Spleen (tissue), 11 donors: Measurements from ENCODE around the gene ABCA10. TPM values are rescaled to one million over a fixed set of nuclear protein-coding genes. Genes with fewer than 3 reads are reported as not detected.

Experiments
- DNase-seq: peaks from one replicate; pipeline ENCODE4 v3.0.0-alpha.2; 2020
- H3K27ac ChIP-seq, 8 donors: fragments of 200-600 bp; sonication (generic) in 7 of 8; 1 replicate in 4 of 8; 2 replicates in 4 of 8; pipeline versions ENCODE4 v1.5.0 to v1.8.0; 2016 to 2021; ENCODE audit warnings: inconsistent platforms in 4 of 8, mild to moderate bottlenecking in 4 of 8, moderate library complexity in 1 of 8
- H3K27me3 ChIP-seq, 7 donors: fragments of 200-600 bp; sonication (generic) in 6 of 7; replicated peaks in 1 of 7; 1 replicate in 4 of 7; 2 replicates in 3 of 7; pipeline versions ENCODE4 v1.5.0 to v1.8.0; 2016 to 2021; ENCODE audit warnings: inconsistent platforms in 3 of 7, mild to moderate bottlenecking in 1 of 7
- H3K36me3 ChIP-seq, 6 donors: fragments of 200-600 bp; sonication (generic) in 5 of 6; 1 replicate in 4 of 6; 2 replicates in 2 of 6; pipeline versions ENCODE4 v1.5.0 to v1.8.0; 2016 to 2021; ENCODE audit warnings: inconsistent platforms in 2 of 6
- H3K4me1 ChIP-seq, 6 donors: fragments of 200-600 bp; sonication (generic) in 5 of 6; 1 replicate in 3 of 6; 2 replicates in 3 of 6; pipeline versions ENCODE4 v1.5.0 to v1.8.0; 2016 to 2021; ENCODE audit warnings: inconsistent platforms in 3 of 6
- H3K4me3 ChIP-seq, 8 donors: fragments of 200-600 bp; sonication (generic) in 7 of 8; 1 replicate in 4 of 8; 2 replicates in 4 of 8; pipeline versions ENCODE4 v1.5.0 to v1.8.0; 2016 to 2021; ENCODE audit warnings: inconsistent platforms in 4 of 8, mild to moderate bottlenecking in 4 of 8, moderate library complexity in 2 of 8
- H3K9me3 ChIP-seq, 8 donors: fragments of 200-600 bp; sonication (generic) in 7 of 8; 1 replicate in 4 of 8; 2 replicates in 4 of 8; pipeline versions ENCODE4 v1.5.0 to v1.8.0; 2016 to 2021; ENCODE audit warnings: inconsistent platforms in 4 of 8
- CTCF ChIP-seq, 11 experiments: fragments of 200-600 bp in 7 of 11; fragments of 450-650 bp in 4 of 11; sonication (generic) in 4 of 11; IDR thresholded peaks in 8 of 11; conservative IDR thresholded peaks in 3 of 11; 1 replicate in 7 of 11; 2 replicates in 4 of 11; pipeline versions ENCODE4 v1.4.0 to v1.8.0; 2016 to 2021; ENCODE audit warnings: antibody characterized with exemption in 11 of 11, inconsistent platforms in 4 of 11, mild to moderate bottlenecking in 1 of 11
- POLR2A ChIP-seq, 3 donors: fragments of 450-650 bp; IDR thresholded peaks; one replicate each; pipeline ENCODE4 v1.5.1; 2017; ENCODE audit warnings: antibody characterized with exemption in 3 of 3, mild to moderate bottlenecking in 1 of 3
- POLR2AphosphoS5 ChIP-seq, 3 donors: sonication (generic); formaldehyde crosslinking; IDR thresholded peaks; one replicate each; pipeline ENCODE4 v1.5.1; 2017; ENCODE audit warnings: antibody characterized with exemption in 3 of 3
- WGBS, 5 donors: extraction: QIAGEN DNeasy Blood & Tissue Kit in 3 of 5; methylation state at CpG; one replicate each; pipeline versions ENCODE4 v1.1.5 to v1.1.7; 2013 to 2018; 5-methylcytosine and 5-hydroxymethylcytosine counted together
- intact Hi-C: fragments of 100-400 bp; cut with DNase I; formaldehyde crosslinking; loops from one replicate; pipeline ENCODE4 v1.15.0; 2023; ENCODE audit warnings: low total_unique reads
- polyA plus RNA-seq, 3 donors: library from polyadenylated mRNA; stranded (reverse); fragments of 200-250 nt; gene quantifications; one replicate each; pipeline ENCODE4 v1.2.1, GENCODE V29; 2013
- total RNA-seq, 7 donors: library from RNA; depleted of rRNA in 3 of 7; stranded (reverse); fragments of >200 nt in 3 of 7; fragmentation: NEBNext Ultra II Directional in 4 of 7; extraction: Animal tissue kit (Norgen Biotek cat#: 25700) in 4 of 7; gene quantifications; one replicate each; pipeline versions ENCODE4 v1.1.0 to v1.2.1, GENCODE V29; 2016 to 2021
- donor health status: healthy with polysubstance abuse.
- donor health status: DM: no; HTN: no; CAD: no; lungs with moderate emphysema.
- donor health status: DM: no; HTN: no; CAD: no.
- donor health status: Bipolar disorder and iron deficiency.
- donor health status: healthy.
- donor health status: DM: no; HTN: no; CAD: no.
- donor health status: DM: yes; HTN: yes; CAD: no.

The ABCA10 gene
- total and polyA plus RNA-seq, 10 donors, result 1.5 to 4.9 (median 2.4) TPM

GRCh38 chr17:69245617-69246016 is 17.0 kb upstream of the ABCA10 start:
- no peak for TF ChIP-seq CTCF (IDR thresholded peaks at IDR 0.05 in 8 of 11, conservative IDR thresholded peaks at IDR 0.05 in 3 of 11)
- TF ChIP-seq POLR2A (IDR thresholded peaks at IDR 0.05), result no peak
- TF ChIP-seq POLR2AphosphoS5 (IDR thresholded peaks at IDR 0.05), result no peak
- Histone ChIP-seq H3K4me1 (peaks cover 0 to 3% (median 0%) of the 10 kb centered on the region in 6 donors), H3K4me3 (no peak overlapping the region), H3K27ac (no peak overlapping the region), H3K36me3 (peaks cover 0 to 31% (median 0%) of the 10 kb centered on the region in 6 donors), H3K9me3 (no peaks in the 10 kb centered on the region), H3K27me3 (no peaks in the 10 kb centered on the region)
- intact Hi-C loops, result no loop called here
- 41 to 55% (median 51%) methylated on average over 2 of the region's 2 CpGs for WGBS, 5 donors
- DNase-seq, result no peak

GRCh38 chr17:69239611-69240600 is 11.3 kb upstream of the ABCA10 start:
- Histone ChIP-seq H3K36me3 (peaks cover 0 to 9% (median 0%) of the 10 kb centered on the region in 6 donors), H3K4me1 (peaks cover 0 to 6% (median 2%) of the 10 kb centered on the region in 6 donors), H3K27ac (no peak overlapping the region), H3K27me3 (no peaks in the 10 kb centered on the region), H3K4me3 (no peak overlapping the region), H3K9me3 (no peaks in the 10 kb centered on the region)
- TF ChIP-seq POLR2A (IDR thresholded peaks at IDR 0.05) (no peak), CTCF (IDR thresholded peaks at IDR 0.05 in 8 of 11, conservative IDR thresholded peaks at IDR 0.05 in 3 of 11) (no peak), POLR2AphosphoS5 (IDR thresholded peaks at IDR 0.05) (no peak)
- intact Hi-C loops, result loop anchor here (5.0 kb wide), 1 partner anchor 463 kb away; no protein-coding TSS in a partner anchor
- WGBS, 5 donors, result 86 to 95% (median 91%) methylated on average over 8 of the region's 8 CpGs
- DNase-seq, result no peak

DNA sequence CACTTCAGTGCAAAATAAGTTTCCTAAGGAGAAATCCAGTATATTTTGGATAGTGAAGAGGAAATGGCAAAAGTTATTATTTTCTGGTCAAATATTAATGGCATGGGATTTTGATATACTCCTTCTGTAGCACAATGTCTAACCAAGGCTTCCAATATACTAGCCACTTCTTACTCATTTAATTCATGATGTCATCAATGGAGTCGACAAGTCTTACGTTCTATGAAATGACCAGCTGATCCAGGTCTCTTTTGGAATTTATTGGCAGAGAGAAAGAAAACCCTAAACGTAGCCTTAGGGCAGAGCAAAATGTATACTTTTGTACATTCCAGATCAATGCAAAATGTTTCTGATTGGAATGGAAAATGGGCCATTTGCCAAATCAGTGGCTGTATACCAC is 8.3 kb upstream of the ABCA10 start:
- Histone ChIP-seq H3K4me1 (peaks cover 0 to 6% (median 2%) of the 10 kb centered on the region in 6 donors), H3K9me3 (peaks cover 7 to 22% (median 18%) of the 10 kb centered on the region in 8 donors), H3K36me3 (no peaks in the 10 kb centered on the region), H3K27me3 (no peaks in the 10 kb centered on the region), H3K27ac (no peak overlapping the region), H3K4me3 (no peak overlapping the region)
- WGBS, 5 donors, result 81 to 94% (median 93%) methylated on average over 3 of the region's 3 CpGs
- intact Hi-C loops, result loop anchor here (5.0 kb wide), 1 partner anchor 460 kb away; no protein-coding TSS in a partner anchor
- TF ChIP-seq POLR2A (IDR thresholded peaks at IDR 0.05) (no peak), POLR2AphosphoS5 (IDR thresholded peaks at IDR 0.05) (no peak), CTCF (IDR thresholded peaks at IDR 0.05 in 8 of 11, conservative IDR thresholded peaks at IDR 0.05 in 3 of 11) (no peak)
- DNase-seq, result no peak

GRCh38 chr17:69236464-69236863 is 7.8 kb upstream of the ABCA10 start:
- no peak for DNase-seq
- H3K27ac ChIP-seq, result no peak overlapping the region
- TF ChIP-seq POLR2AphosphoS5 (IDR thresholded peaks at IDR 0.05) (no peak), CTCF (IDR thresholded peaks at IDR 0.05 in 8 of 11, conservative IDR thresholded peaks at IDR 0.05 in 3 of 11) (no peak), POLR2A (IDR thresholded peaks at IDR 0.05) (no peak)
- H3K4me1 ChIP-seq, result peaks cover 0 to 6% (median 2%) of the 10 kb centered on the region in 6 donors
- H3K9me3 ChIP-seq, result peaks cover 7 to 27% (median 22%) of the 10 kb centered on the region in 8 donors
- intact Hi-C loops, result loop anchor here (5.0 kb wide), 1 partner anchor 459 kb away; no protein-coding TSS in a partner anchor
- no peaks in the 10 kb centered on the region for H3K27me3 ChIP-seq
- WGBS, 5 donors, result 66 to 76% (median 69%) methylated on average over 2 of the region's 2 CpGs
- no peak overlapping the region for H3K4me3 ChIP-seq
- no peaks in the 10 kb centered on the region for H3K36me3 ChIP-seq
